ENCODE results near the gene MRI1. TPM values are rescaled to one million over a fixed set of nuclear protein-coding genes. Genes with fewer than 3 reads are reported as not detected.

Gene MRI1
- total and polyA plus RNA-seq, 4 donors, result 16.3 to 50.0 (median 17.7) TPM

GRCh38 chr19:13797870-13798269 is 33.5 kb downstream of the MRI1 start:
- Histone ChIP-seq H3K9ac (ENCODE audit: low read depth in 1 of 2, low read length in 2 of 2) (no peak overlapping the region), H3K4me1 (ENCODE audit: control insufficient read depth in 4 of 4, insufficient read depth in 4 of 4, low read length in 3 of 4) (peaks cover 0 to 14% (median 9%) of the 10 kb centered on the region in 4 donors), H3K36me3 (ENCODE audit: control insufficient read depth in 4 of 4, insufficient read depth in 3 of 4, low read depth in 1 of 4, low read length in 3 of 4) (no peaks in the 10 kb centered on the region), H3K27me3 (ENCODE audit: control insufficient read depth in 4 of 4, insufficient read depth in 4 of 4, low read length in 3 of 4) (no peaks in the 10 kb centered on the region), H3K4me3 (ENCODE audit: low read depth in 1 of 3, low read length in 3 of 3) (no peak overlapping the region), H3K9me3 (ENCODE audit: control insufficient read depth in 4 of 4, low read length in 3 of 4) (no peaks in the 10 kb centered on the region), H3K27ac (ENCODE audit: low read depth in 1 of 2, low read length in 2 of 2) (no peak overlapping the region)
- no peak for TF ChIP-seq TAF1 (conservative IDR thresholded peaks at IDR 0.05)
- TF ChIP-seq GABPA (IDR thresholded peaks at IDR 0.05 in 1 of 2, conservative IDR thresholded peaks at IDR 0.05 in 1 of 2), result no peak
- TF ChIP-seq HNF4G (IDR thresholded peaks at IDR 0.05), result no peak
- no peak for TF ChIP-seq FOXA1 (IDR thresholded peaks at IDR 0.05)
- no peak for TF ChIP-seq YY1 (IDR thresholded peaks at IDR 0.05)
- no peak for TF ChIP-seq CTCF (IDR thresholded peaks at IDR 0.05; ENCODE audit: low read depth, low read length, missing input control)
- TF ChIP-seq ZBTB33 (IDR thresholded peaks at IDR 0.05), result no peak
- no peak for TF ChIP-seq MAX (IDR thresholded peaks at IDR 0.05)
- no peak for TF ChIP-seq HNF4A (conservative IDR thresholded peaks at IDR 0.05)
- no peak for TF ChIP-seq EGR1 (IDR thresholded peaks at IDR 0.05; ENCODE audit: low read depth in 2 of 2)
- no peak for TF ChIP-seq RAD21 (IDR thresholded peaks at IDR 0.05)
- no peak for TF ChIP-seq SP1 (IDR thresholded peaks at IDR 0.05)
- no peak for TF ChIP-seq REST (IDR thresholded peaks at IDR 0.05)
- TF ChIP-seq ATF3 (IDR thresholded peaks at IDR 0.05), result no peak
- TF ChIP-seq RXRA (IDR thresholded peaks at IDR 0.05), result no peak
- TF ChIP-seq JUND (IDR thresholded peaks at IDR 0.05), result no peak
- WGBS, result 75% methylated on average over 7 of the region's 7 CpGs
- DNase-seq (ENCODE audit: low spot score), result no peak

- Histone ChIP-seq H3K36me3 (ENCODE audit: control insufficient read depth in 4 of 4, insufficient read depth in 3 of 4, low read depth in 1 of 4, low read length in 3 of 4) (no peaks in the 10 kb centered on the region), H3K4me3 (ENCODE audit: low read depth in 1 of 3, low read length in 3 of 3) (no peak overlapping the region), H3K9ac (ENCODE audit: low read depth in 1 of 2, low read length in 2 of 2) (no peak overlapping the region), H3K9me3 (ENCODE audit: control insufficient read depth in 4 of 4, low read length in 3 of 4) (no peaks in the 10 kb centered on the region), H3K4me1 (ENCODE audit: control insufficient read depth in 4 of 4, insufficient read depth in 4 of 4, low read length in 3 of 4) (peaks cover 0 to 13% (median 8%) of the 10 kb centered on the region in 4 donors), H3K27ac (ENCODE audit: low read depth in 1 of 2, low read length in 2 of 2) (no peak overlapping the region), H3K27me3 (ENCODE audit: control insufficient read depth in 4 of 4, insufficient read depth in 4 of 4, low read length in 3 of 4) (no peaks in the 10 kb centered on the region)
- no peak for TF ChIP-seq ATF3 (IDR thresholded peaks at IDR 0.05)
- no peak for TF ChIP-seq TAF1 (conservative IDR thresholded peaks at IDR 0.05)
- TF ChIP-seq RXRA (IDR thresholded peaks at IDR 0.05), result no peak
- no peak for TF ChIP-seq HNF4A (conservative IDR thresholded peaks at IDR 0.05)
- 97% methylated on average over 22 of the region's 22 CpGs for WGBS
- no peak for DNase-seq (ENCODE audit: low spot score)
Measured at GRCh38 chr19:13799669-13800068, 35.3 kb downstream of the MRI1 start.

Measured in liver (tissue), 9 donors.